GM19043 (cell line): Measurements from ENCODE around the gene UBAC1.

Experiments
- ATAC-seq: cut with Tn5 transposase; IDR thresholded peaks from one replicate; pipeline ENCODE4 v1.9.1; 2021; ENCODE audit warnings: low read depth; ENCODE audit not compliant: unreplicated experiment

Gene UBAC1

GRCh38 chr9:135994501-135995192 is 33.5 kb upstream of the UBAC1 start:
- no peak for ATAC-seq

- ATAC-seq = no peak
Measured at GRCh38 chr9:135993765-135994500, 32.8 kb upstream of the UBAC1 start.

- no peak for ATAC-seq
Measured at GRCh38 chr9:135993409-135993742, 32.2 kb upstream of the UBAC1 start.

- no peak for ATAC-seq
Measured at GRCh38 chr9:135992486-135993408, 31.6 kb upstream of the UBAC1 start.

- ATAC-seq = no peak
Measured at GRCh38 chr9:135991771-135992170, 30.6 kb upstream of the UBAC1 start.

- no peak for ATAC-seq
Measured at GRCh38 chr9:135990468-135991429, 29.6 kb upstream of the UBAC1 start.

- no peak for ATAC-seq
Measured at GRCh38 chr9:135989722-135990467, 28.7 kb upstream of the UBAC1 start.

- ATAC-seq = no peak
Measured at GRCh38 chr9:135989157-135989556, 28.0 kb upstream of the UBAC1 start.

GRCh38 chr9:135988493-135988892 is 27.3 kb upstream of the UBAC1 start:
- no peak for ATAC-seq

- ATAC-seq = no peak
Measured at GRCh38 chr9:135987838-135988404, 26.7 kb upstream of the UBAC1 start.

GRCh38 chr9:135986605-135987004 is 25.4 kb upstream of the UBAC1 start:
- ATAC-seq = no peak

- no peak for ATAC-seq
Measured at GRCh38 chr9:135985889-135986288, 24.7 kb upstream of the UBAC1 start.

GRCh38 chr9:135985459-135985774 is 24.2 kb upstream of the UBAC1 start:
- no peak for ATAC-seq

GRCh38 chr9:135984072-135984710 is 23.0 kb upstream of the UBAC1 start:
- no peak for ATAC-seq

GRCh38 chr9:135983208-135984071 is 22.3 kb upstream of the UBAC1 start:
- no peak for ATAC-seq

- ATAC-seq = no peak
Measured at GRCh38 chr9:135982499-135983207, 21.5 kb upstream of the UBAC1 start.

- ATAC-seq = no peak
Measured at GRCh38 chr9:135980926-135981630, 19.9 kb upstream of the UBAC1 start.
